Measurements from ENCODE around the gene RNF150.

GRCh38 chr4:140906993-140907962 lies 226.0 kb downstream of the RNF150 start:
- TF ChIP-seq CTCF (IDR thresholded peaks at IDR 0.05) (no peak), POLR2A (IDR thresholded peaks at IDR 0.05) (no peak)
